OCI-LY1 (cell line): Measurements from ENCODE around the gene PICALM.
"Not testable (repeated sequence)": the region's sequence is repeated elsewhere in the genome, so short reads cannot be mapped to it uniquely, and the experiment has no call there.

ENCODE experiments used
- H2AFZ ChIP-seq: fragments of 200-600 bp; sonication (generic), shearing (Covaris generic); 2 replicates; pipeline ENCODE4 v1.6.0; 2014; ENCODE audit warnings: antibody characterized with exemption, mild to moderate bottlenecking, low read length
- H3F3A ChIP-seq: fragments of 200-600 bp; sonication (generic), shearing (Covaris generic); 2 replicates; pipeline ENCODE4 v1.6.0; 2014; ENCODE audit warnings: mild to moderate bottlenecking, antibody characterized with exemption, low read length, moderate library complexity; ENCODE audit not compliant: insufficient read depth
- H3K27ac ChIP-seq: fragments of 200-600 bp; sonication (generic); 2 replicates; pipeline ENCODE4 v1.5.1; 2014; ENCODE audit warnings: low read length, mixed run types, mild to moderate bottlenecking, low read depth; ENCODE audit not compliant: poor library complexity, severe bottlenecking
- H3K27me3 ChIP-seq: fragments of 200-600 bp; sonication (generic); 2 replicates; pipeline ENCODE4 v1.6.0; 2014; ENCODE audit warnings: antibody characterized with exemption, mild to moderate bottlenecking, low read length, moderate library complexity; ENCODE audit not compliant: insufficient read depth
- H3K36me3 ChIP-seq: fragments of 200-600 bp; sonication (generic); 2 replicates; pipeline ENCODE4 v1.6.1; 2014; ENCODE audit warnings: mild to moderate bottlenecking, antibody characterized with exemption, low read length, moderate library complexity, mixed read lengths; ENCODE audit not compliant: insufficient read depth
- H3K4me1 ChIP-seq: fragments of 200-600 bp; sonication (generic); 2 replicates; pipeline ENCODE4 v1.5.1; 2014; ENCODE audit warnings: mild to moderate bottlenecking, low read length, moderate library complexity; ENCODE audit not compliant: insufficient read depth, severe bottlenecking
- H3K4me2 ChIP-seq: fragments of 200-600 bp; sonication (generic), shearing (Covaris generic); 2 replicates; pipeline ENCODE4 v1.6.1; 2014; ENCODE audit warnings: low read length
- H3K4me3 ChIP-seq: fragments of 200-600 bp; sonication (generic); 2 replicates; pipeline ENCODE4 v1.5.1; 2014; ENCODE audit warnings: low read length, low read depth, mild to moderate bottlenecking, mixed read lengths; ENCODE audit not compliant: poor library complexity, severe bottlenecking
- H3K79me2 ChIP-seq: fragments of 200-600 bp; shearing (Covaris generic); 2 replicates; pipeline ENCODE4 v1.6.1; 2016; ENCODE audit warnings: mixed run types, low read length, mixed read lengths; ENCODE audit not compliant: insufficient read depth
- H3K9ac ChIP-seq: fragments of 200-600 bp; sonication (generic), shearing (Covaris generic); 2 replicates; pipeline ENCODE4 v1.6.1; 2014; ENCODE audit warnings: mild to moderate bottlenecking, low read length, mixed read lengths
- H3K9me2 ChIP-seq: fragments of 200-600 bp; sonication (generic), shearing (Covaris generic); 2 replicates; pipeline ENCODE4 v1.6.1; 2014; ENCODE audit warnings: low read depth, mild to moderate bottlenecking, low read length, mixed read lengths
- H3K9me3 ChIP-seq: fragments of 200-600 bp; shearing (Covaris generic); 2 replicates; pipeline ENCODE4 v1.6.1; 2014; ENCODE audit warnings: low read length, mixed read lengths
- H4K20me1 ChIP-seq: fragments of 200-600 bp; sonication (generic), shearing (Covaris generic); 2 replicates; pipeline ENCODE4 v1.6.0; 2016; ENCODE audit warnings: mild to moderate bottlenecking, low read length; ENCODE audit not compliant: insufficient read depth
- CTCF ChIP-seq: fragments of 200-600 bp; sonication (generic), shearing (Covaris generic); IDR thresholded peaks from 2 replicates; pipeline ENCODE4 v1.5.1; 2017; ENCODE audit warnings: mild to moderate bottlenecking, antibody characterized with exemption, low read length, moderate library complexity, mixed read lengths
- EZH2 ChIP-seq: fragments of 200-600 bp; sonication (generic), shearing (Covaris generic); IDR thresholded peaks from 2 replicates; pipeline ENCODE4 v1.8.0; 2017; ENCODE audit warnings: borderline replicate concordance, mixed run types, mild to moderate bottlenecking, antibody characterized with exemption, low read length, moderate library complexity, mixed read lengths

Gene PICALM

GRCh38 chr11:86108890-86109638 lies 40.2 kb upstream of the PICALM start:
- H4K20me1 ChIP-seq, result no peaks in the 10 kb centered on the region
- no peak overlapping the region for H2AFZ ChIP-seq
- H3K4me1 ChIP-seq, result no peaks in the 10 kb centered on the region
- H3K27me3 ChIP-seq, result no peaks in the 10 kb centered on the region
- H3K4me3 ChIP-seq, result no peak overlapping the region
- H3K4me2 ChIP-seq, result no peak overlapping the region
- no peak for TF ChIP-seq EZH2
- TF ChIP-seq CTCF, result no peak
- H3K79me2 ChIP-seq, result no peaks in the 10 kb centered on the region
- no peaks in the 10 kb centered on the region; the same call in 1 of the 2 replicates for H3F3A ChIP-seq
- no peaks in the 10 kb centered on the region; the same call in 1 of the 2 replicates for H3K9me2 ChIP-seq
- H3K27ac ChIP-seq, result no peak overlapping the region
- H3K9ac ChIP-seq, result no peak overlapping the region
- no peaks in the 10 kb centered on the region for H3K36me3 ChIP-seq
- no peaks in the 10 kb centered on the region; the same call in 1 of the 2 replicates for H3K9me3 ChIP-seq

- no peaks in the 10 kb centered on the region for H3K79me2 ChIP-seq
- H3K36me3 ChIP-seq, result no peaks in the 10 kb centered on the region
- no peaks in the 10 kb centered on the region; the same call in 1 of the 2 replicates for H3F3A ChIP-seq
- H3K9me3 ChIP-seq, result no peaks in the 10 kb centered on the region; the same call in 1 of the 2 replicates
- no peaks in the 10 kb centered on the region for H3K4me1 ChIP-seq
- no peak overlapping the region for H3K4me2 ChIP-seq
- no peak for TF ChIP-seq EZH2
- no peak for TF ChIP-seq CTCF
- no peaks in the 10 kb centered on the region; the same call in 1 of the 2 replicates for H3K9me2 ChIP-seq
- no peak overlapping the region for H3K9ac ChIP-seq
- H3K27ac ChIP-seq, result no peak overlapping the region
- H3K4me3 ChIP-seq, result no peak overlapping the region
- no peak overlapping the region for H2AFZ ChIP-seq
- H4K20me1 ChIP-seq, result no peaks in the 10 kb centered on the region
- H3K27me3 ChIP-seq, result no peaks in the 10 kb centered on the region
These were observed 39.3 kb upstream of the PICALM start for GRCh38 chr11:86108191-86108590.

GRCh38 chr11:86106916-86107315 lies 38.0 kb upstream of the PICALM start:
- Histone ChIP-seq H3K27ac (no peak overlapping the region), H3F3A (no peaks in the 10 kb centered on the region; the same call in 1 of the 2 replicates), H3K9me2 (no peaks in the 10 kb centered on the region), H2AFZ (peak overlapping the region; percentile 63; the same call in 1 of the 2 replicates), H3K36me3 (no peaks in the 10 kb centered on the region), H3K4me3 (no peak overlapping the region), H3K4me2 (no peak overlapping the region), H3K4me1 (no peaks in the 10 kb centered on the region), H3K79me2 (no peaks in the 10 kb centered on the region), H4K20me1 (no peaks in the 10 kb centered on the region), H3K9ac (no peak overlapping the region), H3K27me3 (no peaks in the 10 kb centered on the region), H3K9me3 (no peaks in the 10 kb centered on the region; the same call in 1 of the 2 replicates)
- TF ChIP-seq CTCF (no peak), EZH2 (no peak)

GRCh38 chr11:86106031-86106430 lies 37.1 kb upstream of the PICALM start:
- not testable (repeated sequence) for H3K27me3 ChIP-seq, H3K79me2 ChIP-seq, H3K9ac ChIP-seq, H3K36me3 ChIP-seq, H3K4me1 ChIP-seq, H3F3A ChIP-seq, H3K4me2 ChIP-seq, H4K20me1 ChIP-seq, H2AFZ ChIP-seq, H3K9me2 ChIP-seq, H3K9me3 ChIP-seq, H3K4me3 ChIP-seq, H3K27ac ChIP-seq

GRCh38 chr11:86105601-86106000 lies 36.7 kb upstream of the PICALM start:
- not testable (repeated sequence) for H3F3A ChIP-seq, H3K9me2 ChIP-seq, H2AFZ ChIP-seq, H3K27me3 ChIP-seq, H3K9ac ChIP-seq, H3K36me3 ChIP-seq, H3K27ac ChIP-seq, H3K4me1 ChIP-seq, H4K20me1 ChIP-seq, H3K4me2 ChIP-seq, H3K9me3 ChIP-seq, H3K79me2 ChIP-seq, H3K4me3 ChIP-seq
